Neutrophil (primary cell): ENCODE data around the gene CDCP1.

Source experiments
- H3K27ac ChIP-seq: fragments of 200-600 bp; sonication (generic); 2 replicates; pipeline ENCODE4 v1.5.1; 2016; ENCODE audit warnings: mild to moderate bottlenecking, moderate library complexity
- H3K27me3 ChIP-seq: fragments of 200-600 bp; sonication (generic); 2 replicates; pipeline ENCODE4 v1.6.0; 2016; ENCODE audit warnings: mild to moderate bottlenecking
- H3K36me3 ChIP-seq: fragments of 200-600 bp; sonication (generic); 2 replicates; pipeline ENCODE4 v1.5.1; 2017
- H3K4me1 ChIP-seq, 2 experiments: fragments of 200-600 bp in 1 of 2; sonication (generic) in 1 of 2; 1 replicate in 1 of 2; 2 replicates in 1 of 2; pipeline versions ENCODE4 v1.5.1 to v1.6.1; 2013 to 2016; ENCODE audit warnings: low read depth in 1 of 2, low read length in 1 of 2, mild to moderate bottlenecking in 1 of 2, moderate library complexity in 1 of 2; ENCODE audit not compliant: control insufficient read depth in 1 of 2, insufficient read depth in 1 of 2
- H3K4me3 ChIP-seq, 2 experiments: fragments of 200-600 bp in 1 of 2; sonication (generic) in 1 of 2; 1 replicate in 1 of 2; 2 replicates in 1 of 2; pipeline ENCODE4 v1.5.1; 2013 to 2016; ENCODE audit warnings: low read depth in 1 of 2, low read length in 1 of 2, mild to moderate bottlenecking in 1 of 2, moderate library complexity in 1 of 2
- H3K9me3 ChIP-seq: fragments of 200-600 bp; sonication (generic); 2 replicates; pipeline ENCODE4 v1.5.1; 2016
- CTCF ChIP-seq: fragments of 200-600 bp; sonication (generic); IDR thresholded peaks from 2 replicates; pipeline ENCODE4 v1.5.1; 2016; ENCODE audit warnings: antibody characterized with exemption

The CDCP1 gene

DNA sequence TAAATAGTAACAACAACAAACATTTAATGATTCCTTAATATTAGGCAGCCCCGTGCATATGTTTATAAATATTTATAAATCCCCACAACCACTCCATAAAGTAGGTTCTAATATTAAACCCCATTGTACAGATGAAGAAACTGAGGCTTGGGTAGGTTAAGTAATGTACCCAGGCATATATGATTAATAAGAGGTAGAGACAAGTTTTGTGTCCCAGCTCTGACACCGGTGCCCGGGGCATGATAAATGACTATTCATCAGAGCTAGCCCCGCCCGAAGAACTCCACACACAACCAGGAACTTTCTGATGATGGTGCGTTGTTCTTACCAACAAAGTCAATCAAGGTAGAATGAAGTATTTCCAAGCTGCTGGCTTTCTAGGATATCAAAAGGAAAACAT is 19.4 kb downstream of the CDCP1 start:
- no peak overlapping the region for H3K4me3 ChIP-seq
- no peaks in the 10 kb centered on the region for H3K27me3 ChIP-seq
- H3K27ac ChIP-seq = no peak overlapping the region
- no peaks in the 10 kb centered on the region for H3K4me1 ChIP-seq
- no peak for TF ChIP-seq CTCF
- no peaks in the 10 kb centered on the region for H3K9me3 ChIP-seq
- H3K36me3 ChIP-seq = no peaks in the 10 kb centered on the region

DNA sequence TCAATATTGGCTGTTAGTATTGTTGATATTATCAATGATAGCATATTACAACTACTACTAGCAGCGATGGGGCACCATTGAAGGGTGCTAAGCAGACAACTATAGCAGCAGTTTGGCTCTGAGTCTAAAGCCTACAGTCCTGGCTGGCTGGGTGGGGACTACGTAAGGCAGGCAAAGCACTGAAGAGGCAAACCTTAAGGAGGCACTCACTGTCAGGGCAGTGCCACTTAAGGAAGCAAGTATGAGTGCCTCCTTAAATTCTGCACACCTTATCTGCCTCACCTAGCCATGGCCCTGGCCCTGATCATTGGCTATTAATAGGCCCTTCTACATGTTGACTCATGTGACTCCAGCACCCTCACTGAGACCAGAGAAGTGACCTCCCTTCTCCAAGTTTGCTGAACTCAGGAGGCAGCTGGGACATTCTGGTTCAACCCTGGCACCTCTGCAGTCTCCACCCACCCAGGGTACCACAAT is 20.6 kb downstream of the CDCP1 start:
- no peak for TF ChIP-seq CTCF
- no peaks in the 10 kb centered on the region for H3K27me3 ChIP-seq
- no peaks in the 10 kb centered on the region for H3K36me3 ChIP-seq
- no peak overlapping the region for H3K27ac ChIP-seq
- no peaks in the 10 kb centered on the region for H3K9me3 ChIP-seq
- H3K4me3 ChIP-seq = no peak overlapping the region
- H3K4me1 ChIP-seq = no peaks in the 10 kb centered on the region

- TF ChIP-seq CTCF = no peak
- H3K4me3 ChIP-seq = no peak overlapping the region
- no peaks in the 10 kb centered on the region for H3K36me3 ChIP-seq
- no peaks in the 10 kb centered on the region for H3K9me3 ChIP-seq
- H3K4me1 ChIP-seq = no peaks in the 10 kb centered on the region
- no peak overlapping the region for H3K27ac ChIP-seq
- no peaks in the 10 kb centered on the region for H3K27me3 ChIP-seq
Observed at GRCh38 chr3:45124956-45125355, 21.2 kb downstream of the CDCP1 start.

DNA sequence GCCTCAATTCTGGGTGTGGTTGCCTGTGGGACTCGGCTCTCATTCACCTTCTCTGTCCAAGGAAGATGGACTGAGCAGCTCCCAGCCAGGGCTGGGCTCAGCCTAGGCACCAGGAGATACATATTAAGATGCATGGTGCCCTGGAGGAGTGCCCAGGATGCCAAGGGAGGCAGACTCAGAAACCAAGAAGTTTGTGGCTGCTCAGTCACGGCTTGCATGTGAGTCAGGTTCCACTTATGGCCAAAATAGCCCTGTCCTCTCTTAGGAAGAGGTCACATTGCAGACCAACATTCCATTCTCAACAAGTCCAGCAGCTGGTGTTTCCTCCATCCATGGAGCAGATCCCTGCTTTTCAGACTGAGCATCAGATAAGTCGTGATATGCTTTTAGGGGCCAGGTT is 21.8 kb downstream of the CDCP1 start:
- H3K4me1 ChIP-seq = no peaks in the 10 kb centered on the region

DNA sequence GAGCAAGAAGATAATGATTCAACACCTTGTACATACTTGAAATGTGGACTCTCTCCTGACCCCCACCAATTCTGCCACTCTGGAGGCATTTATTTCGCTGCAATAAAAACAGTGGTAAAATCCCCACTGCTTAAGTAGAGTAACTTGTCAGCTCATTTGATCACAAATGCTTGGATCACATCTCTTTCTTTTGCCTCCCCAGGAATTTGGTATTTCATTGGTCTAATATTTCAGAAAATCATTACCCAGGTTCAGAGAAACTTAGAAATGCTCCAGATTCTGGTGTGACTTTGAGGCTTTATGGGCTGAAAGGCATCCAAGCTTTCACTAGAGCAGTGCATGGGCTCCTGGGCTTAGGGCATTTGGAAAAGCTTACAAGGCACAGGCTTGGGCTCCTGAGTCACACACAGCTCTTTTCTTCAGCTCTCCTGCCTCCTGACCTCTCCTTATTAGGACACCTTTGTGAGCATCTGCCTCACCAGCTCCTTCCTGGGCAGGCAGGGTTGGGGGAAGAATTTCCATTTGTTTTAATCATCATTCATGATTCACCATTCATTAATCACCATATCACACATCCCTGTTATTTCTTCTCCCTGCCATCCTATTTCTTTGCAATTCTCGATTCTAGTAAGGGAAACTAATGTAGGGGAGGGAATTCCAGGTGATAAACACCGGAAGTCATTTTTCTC is 22.5 kb downstream of the CDCP1 start:
- H3K4me1 ChIP-seq = peaks cover under 1% of the 10 kb centered on the region in 2 experiments

More for the DNA sequence above, 21.8 kb downstream of the CDCP1 start:
- H3K27me3 ChIP-seq = no peaks in the 10 kb centered on the region
- no peaks in the 10 kb centered on the region for H3K36me3 ChIP-seq
- H3K4me3 ChIP-seq = no peak overlapping the region
- H3K9me3 ChIP-seq = no peaks in the 10 kb centered on the region
- TF ChIP-seq CTCF = no peak
- H3K27ac ChIP-seq = no peak overlapping the region

More for the DNA sequence above, 22.5 kb downstream of the CDCP1 start:
- Histone ChIP-seq H3K27me3 (peaks cover 4% of the 10 kb centered on the region), H3K36me3 (no peaks in the 10 kb centered on the region), H3K4me3 (no peak overlapping the region), H3K9me3 (no peaks in the 10 kb centered on the region), H3K27ac (no peak overlapping the region)
- no peak for TF ChIP-seq CTCF
